Fibroblast of the aortic adventitia (primary cell): Measurements from ENCODE around the gene GPR42. TPM values are rescaled to one million over a fixed set of nuclear protein-coding genes. Genes with fewer than 3 reads are reported as not detected.
A peak's percentile ranks its signal among the peaks of the same experiment; 100 is the strongest.

Source experiments
- DNase-seq: peaks from one replicate; pipeline ENCODE4 v3.0.0-alpha.2; 2010; ENCODE audit warnings: low read depth
- H3K4me3 ChIP-seq: 2 replicates; pipeline ENCODE4 v1.5.1; 2011; ENCODE audit warnings: low read depth, mild to moderate bottlenecking, control low read depth, low read length, moderate library complexity
- total RNA-seq: library from RNA; depleted of rRNA; stranded (reverse); fragments of >200 nt; gene quantifications from 2 replicates; pipeline ENCODE4 v1.2.3, GENCODE V29; 2012; ENCODE audit warnings: low replicate concordance
- TF ChIP-seq, protein P1 (sequence below): IDR thresholded peaks from 2 replicates; pipeline ENCODE4 v1.5.1; 2011; ENCODE audit warnings: mild to moderate bottlenecking, low read length, control low read depth, inconsistent platforms; ENCODE audit not compliant: insufficient read depth

GPR42 gene
- total RNA-seq, 1 donor, result not detected

DNA sequence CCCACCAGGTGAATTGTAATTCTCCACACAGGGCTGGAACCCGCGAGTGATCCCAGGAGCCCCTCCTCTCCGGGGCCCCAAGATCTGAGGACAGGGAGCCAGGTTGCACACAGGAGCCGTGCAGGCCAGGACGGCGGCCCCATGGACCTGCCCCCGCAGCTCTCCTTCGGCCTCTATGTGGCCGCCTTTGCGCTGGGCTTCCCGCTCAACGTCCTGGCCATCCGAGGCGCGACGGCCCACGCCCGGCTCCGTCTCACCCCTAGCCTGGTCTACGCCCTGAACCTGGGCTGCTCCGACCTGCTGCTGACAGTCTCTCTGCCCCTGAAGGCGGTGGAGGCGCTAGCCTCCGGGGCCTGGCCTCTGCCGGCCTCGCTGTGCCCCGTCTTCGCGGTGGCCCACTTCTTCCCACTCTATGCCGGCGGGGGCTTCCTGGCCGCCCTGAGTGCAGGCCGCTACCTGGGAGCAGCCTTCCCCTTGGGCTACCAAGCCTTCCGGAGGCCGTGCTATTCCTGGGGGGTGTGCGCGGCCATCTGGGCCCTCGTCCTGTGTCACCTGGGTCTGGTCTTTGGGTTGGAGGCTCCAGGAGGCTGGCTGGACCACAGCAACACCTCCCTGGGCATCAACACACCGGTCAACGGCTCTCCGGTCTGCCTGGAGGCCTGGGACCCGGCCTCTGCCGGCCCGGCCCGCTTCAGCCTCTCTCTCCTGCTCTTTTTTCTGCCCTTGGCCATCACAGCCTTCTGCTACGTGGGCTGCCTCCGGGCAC is 19.3 kb upstream of the GPR42 start:
- no peak for DNase-seq

DNA sequence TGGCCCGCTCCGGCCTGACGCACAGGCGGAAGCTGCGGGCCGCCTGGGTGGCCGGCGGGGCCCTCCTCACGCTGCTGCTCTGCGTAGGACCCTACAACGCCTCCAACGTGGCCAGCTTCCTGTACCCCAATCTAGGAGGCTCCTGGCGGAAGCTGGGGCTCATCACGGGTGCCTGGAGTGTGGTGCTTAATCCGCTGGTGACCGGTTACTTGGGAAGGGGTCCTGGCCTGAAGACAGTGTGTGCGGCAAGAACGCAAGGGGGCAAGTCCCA is 18.8 kb upstream of the GPR42 start:
- no peak for DNase-seq
- no peak overlapping the region for H3K4me3 ChIP-seq
- TF ChIP-seq, protein P1, sequence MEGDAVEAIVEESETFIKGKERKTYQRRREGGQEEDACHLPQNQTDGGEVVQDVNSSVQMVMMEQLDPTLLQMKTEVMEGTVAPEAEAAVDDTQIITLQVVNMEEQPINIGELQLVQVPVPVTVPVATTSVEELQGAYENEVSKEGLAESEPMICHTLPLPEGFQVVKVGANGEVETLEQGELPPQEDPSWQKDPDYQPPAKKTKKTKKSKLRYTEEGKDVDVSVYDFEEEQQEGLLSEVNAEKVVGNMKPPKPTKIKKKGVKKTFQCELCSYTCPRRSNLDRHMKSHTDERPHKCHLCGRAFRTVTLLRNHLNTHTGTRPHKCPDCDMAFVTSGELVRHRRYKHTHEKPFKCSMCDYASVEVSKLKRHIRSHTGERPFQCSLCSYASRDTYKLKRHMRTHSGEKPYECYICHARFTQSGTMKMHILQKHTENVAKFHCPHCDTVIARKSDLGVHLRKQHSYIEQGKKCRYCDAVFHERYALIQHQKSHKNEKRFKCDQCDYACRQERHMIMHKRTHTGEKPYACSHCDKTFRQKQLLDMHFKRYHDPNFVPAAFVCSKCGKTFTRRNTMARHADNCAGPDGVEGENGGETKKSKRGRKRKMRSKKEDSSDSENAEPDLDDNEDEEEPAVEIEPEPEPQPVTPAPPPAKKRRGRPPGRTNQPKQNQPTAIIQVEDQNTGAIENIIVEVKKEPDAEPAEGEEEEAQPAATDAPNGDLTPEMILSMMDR, result no peak

More for the DNA sequence above, 19.3 kb upstream of the GPR42 start:
- TF ChIP-seq, protein P1, result no peak
- no peak overlapping the region for H3K4me3 ChIP-seq

DNA sequence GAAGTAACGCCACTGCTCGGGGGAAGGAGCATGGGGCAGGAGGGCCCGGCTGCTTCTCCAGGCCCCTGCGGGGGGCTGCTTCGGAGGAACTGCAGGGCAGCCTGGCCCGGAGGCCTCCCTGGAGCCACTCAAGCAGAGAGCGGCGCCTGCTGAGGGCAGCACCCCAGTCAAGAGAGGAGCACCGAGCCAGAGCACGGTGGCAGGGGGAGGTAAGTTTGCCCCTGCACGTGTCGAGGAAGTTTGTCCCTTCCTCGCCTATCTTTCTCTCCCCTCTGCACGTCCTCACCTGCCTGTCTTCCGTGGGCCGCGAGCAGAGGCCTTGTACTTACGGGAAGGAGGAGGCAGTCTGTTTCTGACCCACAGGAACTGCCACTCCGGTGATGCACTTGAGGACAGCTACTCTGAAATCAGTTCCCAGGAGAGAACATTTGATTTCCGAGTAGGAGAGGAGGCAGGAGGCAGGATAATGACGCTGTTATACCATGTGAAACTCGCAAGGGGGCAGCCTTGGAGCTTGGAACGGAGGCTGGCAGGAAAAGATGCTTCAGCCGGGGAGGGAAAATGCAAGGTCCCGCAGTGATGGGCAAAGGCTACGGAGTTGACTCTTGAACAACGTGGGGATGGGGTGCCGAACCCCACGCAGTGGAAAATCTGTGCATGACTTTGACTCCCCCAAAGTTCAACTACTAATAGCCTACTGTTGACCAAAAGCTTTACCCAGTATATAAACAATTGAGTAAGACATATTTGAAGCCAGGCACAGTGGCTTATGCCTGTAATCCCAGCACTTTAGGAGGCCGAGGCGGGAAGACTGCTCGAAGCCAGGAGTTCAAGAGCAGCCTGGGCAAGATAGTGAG is 18.2 kb upstream of the GPR42 start:
- TF ChIP-seq, protein P1, result peak; percentile 83
- DNase-seq, result peak; percentile 74

DNA sequence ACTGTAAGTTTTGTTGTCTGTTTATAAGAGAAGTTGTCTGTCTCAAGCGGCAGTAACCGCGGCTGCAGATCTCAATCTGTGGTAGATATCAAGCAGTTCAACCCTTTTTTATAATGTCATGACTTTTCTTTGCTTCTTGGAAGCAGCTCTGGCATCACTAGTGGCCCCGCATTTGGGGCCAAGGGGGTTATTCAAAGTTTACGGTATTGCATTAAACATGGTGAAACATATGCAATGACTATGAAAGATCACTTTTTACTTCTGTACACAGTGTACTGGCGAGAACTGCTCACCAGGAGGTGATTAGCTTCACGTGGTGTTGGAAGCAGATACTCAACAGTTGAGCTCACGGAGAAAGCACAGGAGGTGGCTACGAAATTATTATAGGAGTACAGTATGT is 17.2 kb upstream of the GPR42 start:
- no peak for DNase-seq
- TF ChIP-seq, protein P1, result no peak
- H3K4me3 ChIP-seq, result no peak overlapping the region

More for the DNA sequence above, 18.2 kb upstream of the GPR42 start:
- H3K4me3 ChIP-seq, result no peak overlapping the region

DNA sequence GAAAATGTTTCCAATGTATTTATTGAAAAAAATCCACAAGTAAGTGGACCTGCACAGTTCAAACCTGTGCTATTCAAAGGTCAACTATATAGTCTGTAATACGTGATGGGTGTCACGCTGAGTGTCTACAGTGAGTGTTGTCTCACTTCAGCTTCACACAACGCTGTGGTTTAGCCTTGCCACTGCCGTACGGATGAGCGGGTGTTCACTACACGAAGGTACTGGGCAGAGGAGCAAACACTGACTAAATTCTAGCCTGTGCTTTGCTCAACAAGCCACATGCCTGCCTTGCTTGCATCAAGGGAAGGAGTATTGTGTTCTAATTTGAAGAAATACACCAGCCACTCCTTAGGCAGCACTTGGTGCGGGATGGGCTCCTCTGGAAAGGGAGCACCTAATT is 16.0 kb upstream of the GPR42 start:
- TF ChIP-seq, protein P1, result no peak
- no peak overlapping the region for H3K4me3 ChIP-seq
- no peak for DNase-seq

DNA sequence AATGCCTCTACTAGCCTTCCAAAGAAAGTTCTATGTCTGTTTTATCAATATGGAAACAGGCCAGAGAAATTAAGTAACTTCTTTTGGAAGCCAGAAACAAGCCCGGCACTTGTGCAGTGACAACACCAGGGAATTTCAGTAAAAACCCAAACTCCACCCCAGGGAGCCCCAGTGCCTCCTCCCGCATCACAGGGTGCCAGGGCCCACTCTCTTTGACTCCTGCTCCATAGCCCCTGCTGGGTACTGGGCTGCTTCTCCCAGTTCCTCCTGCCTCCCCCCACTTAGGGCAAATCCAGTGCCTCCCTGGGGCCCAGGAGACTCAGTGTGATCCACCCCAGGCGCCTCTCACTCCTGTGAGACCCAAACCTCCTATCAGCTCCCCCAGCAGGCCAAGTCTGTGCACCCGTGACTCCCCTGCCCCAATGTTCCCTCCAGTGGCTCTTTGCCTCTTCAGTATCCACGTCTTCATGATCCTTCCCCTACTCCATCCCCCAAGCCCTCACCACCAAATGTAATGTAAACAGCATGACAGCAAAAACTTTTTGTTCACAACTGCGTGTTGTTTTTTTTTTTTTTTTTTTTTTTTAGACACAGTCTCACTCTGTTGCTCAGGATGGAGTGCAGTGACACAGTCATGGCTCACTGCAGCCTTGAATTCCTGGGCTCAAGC is 14.9 kb upstream of the GPR42 start:
- TF ChIP-seq, protein P1, result no peak
- H3K4me3 ChIP-seq, result no peak overlapping the region
- no peak for DNase-seq
